ENCODE results near the gene CEP112.

DNA sequence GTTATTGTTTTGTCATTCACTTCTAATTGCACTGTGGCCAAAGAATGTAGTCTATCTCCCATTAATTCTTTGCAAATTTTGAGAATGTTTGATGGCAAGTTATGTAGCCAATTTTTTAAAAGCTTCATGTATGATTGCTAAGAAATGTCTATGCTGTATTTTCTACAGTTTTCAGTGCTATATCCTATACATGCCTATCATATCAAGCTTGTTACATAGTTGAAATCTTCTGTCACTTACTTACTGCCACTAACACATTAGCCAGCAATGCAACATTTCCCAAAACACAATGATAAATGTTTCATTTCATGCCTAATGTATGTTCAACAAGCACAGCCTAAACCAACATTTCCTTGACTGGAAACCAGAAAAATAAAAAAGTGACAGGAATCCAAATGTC, 338.1 kb downstream of the CEP112 start:
- TF ChIP-seq POLR2A (IDR thresholded peaks at IDR 0.05) (no peak), CTCF (IDR thresholded peaks at IDR 0.05) (no peak)
